GM23248 (cell line): ENCODE data around the gene LPCAT4.

ENCODE experiments used
- EZH2 ChIP-seq: fragments of 200-600 bp; sonication (generic); IDR thresholded peaks from 2 replicates; pipeline ENCODE4 v1.6.1; 2018; ENCODE audit warnings: antibody characterized with exemption, mild to moderate bottlenecking; ENCODE audit not compliant: insufficient read depth, poor library complexity, severe bottlenecking
- EZH2phosphoT487 ChIP-seq: fragments of 200-600 bp; sonication (generic); IDR thresholded peaks from 2 replicates; pipeline ENCODE4 v1.6.1; 2018; ENCODE audit warnings: antibody characterized with exemption, moderate library complexity, mild to moderate bottlenecking, low read depth; ENCODE audit not compliant: insufficient read depth

GRCh38 chr15:34365836-34366235 lies 1.2 kb downstream of the LPCAT4 start:
- no peak for TF ChIP-seq EZH2
- no peak for TF ChIP-seq EZH2phosphoT487
